Measurements from ENCODE around the gene MMP2. TPM values are rescaled to one million over a fixed set of nuclear protein-coding genes. Genes with fewer than 3 reads are reported as not detected.

MMP2 gene
- total and polyA plus RNA-seq, 2 of the 8 experiments (the other 6 are each of a cell fraction or from before 2014, with no cell fraction given): 33.6 to 58.2 TPM

GRCh38 chr16:55471448-55472097 lies 7.4 kb upstream of the MMP2 start:
- Histone ChIP-seq H3K27ac (ENCODE audit: low read depth, low read length) (no peak overlapping the region), H3K56ac (replicated peaks; ENCODE audit: insufficient read length, low read depth, low read length) (no peak overlapping the region), H3K4me1 (replicated peaks in 1 of 4; ENCODE audit: control insufficient read depth in 3 of 4, insufficient read depth in 4 of 4, low read length in 3 of 4) (peaks cover 0 to 4% (median 2%) of the 10 kb centered on the region in 4 experiments; a peak in 5 of 7 replicates), H2BK15ac (ENCODE audit: low read length) (no peak overlapping the region), H3K23me2 (ENCODE audit: low read depth, low read length) (no peaks in the 10 kb centered on the region), H2BK120ac (replicated peaks; ENCODE audit: low read depth, low read length) (no peak overlapping the region), H3K27me3 (replicated peaks in 1 of 4; ENCODE audit: control insufficient read depth in 3 of 4, extremely low read depth in 1 of 4, insufficient read depth in 3 of 4, low read length in 3 of 4) (peaks cover 0 to 6% (median 2%) of the 10 kb centered on the region in 4 experiments; a peak in 6 of 7 replicates), H2BK5ac (ENCODE audit: low read depth, low read length) (no peak overlapping the region), H3K9me3 (ENCODE audit: insufficient read depth in 2 of 2, low read depth in 1 of 2, low read length in 1 of 2) (no peaks in the 10 kb centered on the region), H3K4me3 (ENCODE audit: extremely low read depth in 1 of 4, insufficient read depth in 2 of 4, low read depth in 3 of 4, low read length in 4 of 4) (no peak overlapping the region), H2BK20ac (ENCODE audit: low read length) (no peak overlapping the region), H3K79me2 (ENCODE audit: control insufficient read depth in 1 of 2, insufficient read depth in 2 of 2, low read length in 2 of 2) (no peaks in the 10 kb centered on the region), H4K91ac (replicated peaks; ENCODE audit: insufficient read length, low read length) (no peak overlapping the region), H4K20me1 (replicated peaks in 1 of 2; ENCODE audit: control insufficient read depth in 1 of 2, insufficient read depth in 2 of 2, low read length in 2 of 2) (no peaks in the 10 kb centered on the region), H4K5ac (ENCODE audit: insufficient read length, low read depth, low read length) (no peak overlapping the region), H3K9ac (replicated peaks in 1 of 4; ENCODE audit: extremely low read depth in 1 of 4, low read depth in 3 of 4, low read length in 3 of 4) (no peak overlapping the region), H4K8ac (ENCODE audit: extremely low read depth, insufficient read depth, low read length) (no peak overlapping the region), H3K4ac (replicated peaks; ENCODE audit: insufficient read length, low read depth, low read length) (no peak overlapping the region), H3K79me1 (ENCODE audit: low read depth, low read length) (no peaks in the 10 kb centered on the region), H2AFZ (ENCODE audit: low read length) (no peak overlapping the region), H2BK12ac (ENCODE audit: low read depth, low read length) (no peak overlapping the region), H3K36me3 (ENCODE audit: control insufficient read depth in 2 of 4, insufficient read depth in 4 of 4, low read length in 3 of 4) (no peaks in the 10 kb centered on the region; a peak in 1 of 8 replicates), H2AK5ac (ENCODE audit: low read depth, low read length) (no peak overlapping the region), H3K4me2 (ENCODE audit: insufficient read depth in 1 of 2, low read depth in 2 of 2, low read length in 2 of 2) (no peak overlapping the region), H3K18ac (ENCODE audit: extremely low read depth, low read length) (no peak overlapping the region), H3K23ac (ENCODE audit: insufficient read length) (no peak overlapping the region), H3K14ac (ENCODE audit: insufficient read length) (no peak overlapping the region)
- POLR2A ChIA-PET (ENCODE audit: partially characterized antibody): interaction anchor here (1.5 kb wide), 1 partner anchor 8 kb away, joined by 8 read pairs; no protein-coding TSS in a partner anchor
- WGBS, 2 experiments (ENCODE audit: extremely low coverage in 1 of 2, insufficient coverage in 1 of 2, insufficient read length in 1 of 2, insufficient replicate concordance in 2 of 2, low coverage in 1 of 2, low lambda C conversion rate in 2 of 2, missing lambda C conversion rate in 1 of 2): 91% methylated on average over 4 of the region's 4 CpGs; no CpG with 5 or more reads in 1 of the 2 experiments
- FAIRE-seq: no peak
- CTCF ChIA-PET (ENCODE audit: partially characterized antibody): interaction anchor here (3.5 to 19.1 kb wide), 2 partner anchors 30 to 235 kb away, joined by 12 to 446 read pairs; no protein-coding TSS in a partner anchor
- no peak for TF ChIP-seq USF2 (IDR thresholded peaks at IDR 0.05; ENCODE audit: low read length)
- no peak for TF ChIP-seq NRF1 (IDR thresholded peaks at IDR 0.05; ENCODE audit: low read depth, low read length)
- no peak for TF ChIP-seq EZH2 (IDR thresholded peaks at IDR 0.05; ENCODE audit: low read depth, low read length, severe bottlenecking)
- TF ChIP-seq YY1 (IDR thresholded peaks at IDR 0.05; ENCODE audit: low read depth, low read length): no peak
- DNase-seq (ENCODE audit: low read depth in 1 of 2, low spot score in 2 of 2): no peak
